Upper lobe of left lung (tissue), 6 donors: Measurements from ENCODE around the gene LYPD6B. TPM values are rescaled to one million over a fixed set of nuclear protein-coding genes. Genes with fewer than 3 reads are reported as not detected.

Source experiments
- ATAC-seq, 2 donors: fragments of 200-7000 bp; cut with Tn5 transposase; one replicate each; pipeline ENCODE4 v1.9.1; 2022; ENCODE audit warnings: mild to moderate bottlenecking in 2 of 2, moderate library complexity in 2 of 2; ENCODE audit not compliant: low FRiP score in 2 of 2
- DNase-seq, 2 donors: peaks; one replicate each; pipeline ENCODE4 v3.0.0-alpha.2; 2019 to 2020
- H3K27ac ChIP-seq, 4 donors: fragments of 200-600 bp; sonication (generic); one replicate each; pipeline ENCODE4 v1.5.1; 2016 to 2019
- H3K27me3 ChIP-seq, 4 donors: fragments of 200-600 bp; sonication (generic); one replicate each; pipeline ENCODE4 v1.5.1; 2017 to 2019
- H3K36me3 ChIP-seq, 4 donors: fragments of 200-600 bp; sonication (generic); one replicate each; pipeline ENCODE4 v1.5.1; 2016 to 2019
- H3K4me1 ChIP-seq, 4 donors: fragments of 200-600 bp; sonication (generic); one replicate each; pipeline ENCODE4 v1.5.1; 2018 to 2019
- H3K4me3 ChIP-seq, 4 donors: fragments of 200-600 bp; sonication (generic); one replicate each; pipeline ENCODE4 v1.5.1; 2017 to 2019; ENCODE audit warnings: mild to moderate bottlenecking in 2 of 4, moderate library complexity in 1 of 4
- H3K9me3 ChIP-seq, 4 donors: fragments of 200-600 bp; sonication (generic); one replicate each; pipeline ENCODE4 v1.5.1; 2018 to 2019
- EP300 ChIP-seq, 4 donors: sonication (generic); formaldehyde crosslinking; IDR thresholded peaks; one replicate each; pipeline ENCODE4 v1.5.1; 2017; ENCODE audit warnings: antibody characterized with exemption in 4 of 4, control low read depth in 2 of 4
- POLR2A ChIP-seq, 4 donors: fragments of 450-650 bp; IDR thresholded peaks; one replicate each; pipeline ENCODE4 v1.5.1; 2016 to 2017; ENCODE audit warnings: antibody characterized with exemption in 4 of 4, mild to moderate bottlenecking in 2 of 4
- POLR2AphosphoS5 ChIP-seq, 2 donors: sonication (generic); formaldehyde crosslinking; IDR thresholded peaks; one replicate each; pipeline ENCODE4 v1.5.1; 2017; ENCODE audit warnings: antibody characterized with exemption in 2 of 2
- WGBS, 2 donors: methylation state at CpG; one replicate each; pipeline ENCODE4 v1.1.5; 2017 to 2018; 5-methylcytosine and 5-hydroxymethylcytosine counted together
- total RNA-seq, 6 donors: library from RNA; depleted of rRNA in 4 of 6; stranded (reverse); fragments of >200 nt in 4 of 6; gene quantifications; one replicate each; pipeline versions ENCODE4 v1.1.0 to v1.2.1, GENCODE V29; 2016 to 2021
- TF ChIP-seq, protein P1 (sequence below), 6 experiments: fragments of 450-650 bp in 4 of 6; fragments of 200-600 bp in 2 of 6; sonication (generic) in 2 of 6; IDR thresholded peaks; one replicate each; pipeline ENCODE4 v1.5.1; 2016 to 2019; ENCODE audit warnings: antibody characterized with exemption in 6 of 6
- donor health status: DM: no; HTN: no; CAD: no; lungs with moderate emphysema.
- donor health status: DM: no; HTN: yes; CAD: no; lungs with severe emphysema.

Gene LYPD6B
- total RNA-seq, 6 donors from 2014 or later = 0.43 to 6.7 (median 1.1) TPM; not detected in 2

DNA sequence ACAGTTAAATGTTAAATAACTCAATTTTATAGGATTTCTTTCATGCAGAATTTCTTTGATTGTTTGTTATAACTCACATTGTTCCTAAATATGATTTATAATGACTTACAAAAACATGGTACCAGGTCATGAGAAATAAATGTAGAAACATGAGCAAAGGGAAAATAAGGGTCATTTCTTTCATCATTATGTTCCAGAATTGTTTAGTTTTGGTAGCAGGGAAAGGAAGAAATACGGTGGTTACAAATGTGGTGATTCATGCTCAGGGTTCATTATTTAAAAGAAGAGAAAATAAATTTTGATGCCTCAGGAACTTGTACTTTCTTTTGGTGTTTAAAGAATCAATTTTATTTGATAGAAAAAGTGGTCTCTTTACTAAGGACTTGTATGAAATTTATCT lies 4.4 kb downstream of the LYPD6B start:
- Histone ChIP-seq H3K4me1 (peaks cover 0 to 12% (median 5%) of the 10 kb centered on the region in 4 donors), H3K27me3 (peaks cover 0 to 9% (median 4%) of the 10 kb centered on the region in 4 donors), H3K4me3 (no peak overlapping the region), H3K27ac (no peak overlapping the region), H3K36me3 (no peaks in the 10 kb centered on the region), H3K9me3 (peaks cover 0 to 10% (median 1%) of the 10 kb centered on the region in 4 donors)
- WGBS, 2 donors = 41 to 47% methylated on average over 1 of the region's 1 CpG
- no peak for ATAC-seq
- DNase-seq = no peak
- TF ChIP-seq EP300 (IDR thresholded peaks at IDR 0.05) (no peak), POLR2AphosphoS5 (IDR thresholded peaks at IDR 0.05) (no peak), POLR2A (IDR thresholded peaks at IDR 0.05) (no peak)
- TF ChIP-seq, protein P1, sequence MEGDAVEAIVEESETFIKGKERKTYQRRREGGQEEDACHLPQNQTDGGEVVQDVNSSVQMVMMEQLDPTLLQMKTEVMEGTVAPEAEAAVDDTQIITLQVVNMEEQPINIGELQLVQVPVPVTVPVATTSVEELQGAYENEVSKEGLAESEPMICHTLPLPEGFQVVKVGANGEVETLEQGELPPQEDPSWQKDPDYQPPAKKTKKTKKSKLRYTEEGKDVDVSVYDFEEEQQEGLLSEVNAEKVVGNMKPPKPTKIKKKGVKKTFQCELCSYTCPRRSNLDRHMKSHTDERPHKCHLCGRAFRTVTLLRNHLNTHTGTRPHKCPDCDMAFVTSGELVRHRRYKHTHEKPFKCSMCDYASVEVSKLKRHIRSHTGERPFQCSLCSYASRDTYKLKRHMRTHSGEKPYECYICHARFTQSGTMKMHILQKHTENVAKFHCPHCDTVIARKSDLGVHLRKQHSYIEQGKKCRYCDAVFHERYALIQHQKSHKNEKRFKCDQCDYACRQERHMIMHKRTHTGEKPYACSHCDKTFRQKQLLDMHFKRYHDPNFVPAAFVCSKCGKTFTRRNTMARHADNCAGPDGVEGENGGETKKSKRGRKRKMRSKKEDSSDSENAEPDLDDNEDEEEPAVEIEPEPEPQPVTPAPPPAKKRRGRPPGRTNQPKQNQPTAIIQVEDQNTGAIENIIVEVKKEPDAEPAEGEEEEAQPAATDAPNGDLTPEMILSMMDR (IDR thresholded peaks at IDR 0.05) = no peak

DNA sequence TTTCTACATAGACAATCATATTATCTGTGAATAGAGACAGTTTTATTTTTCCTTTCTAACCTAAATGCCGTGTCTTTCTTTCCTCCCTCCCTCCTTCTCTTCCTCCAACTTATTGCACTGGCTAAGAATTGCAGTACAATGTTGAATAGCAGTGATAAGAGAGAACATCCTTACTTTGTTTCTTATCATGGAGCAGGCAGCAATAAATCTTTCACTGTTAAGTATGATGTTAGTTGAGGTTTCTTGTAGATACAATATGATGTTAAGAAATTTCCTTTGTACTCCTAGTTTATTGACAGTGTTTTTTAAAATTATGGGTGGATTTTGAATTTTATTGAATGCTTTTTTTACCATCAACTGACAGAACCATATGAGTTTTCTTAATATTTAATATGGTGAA lies 6.0 kb downstream of the LYPD6B start:
- 60 to 63% methylated on average over 1 of the region's 1 CpG for WGBS, 2 donors
- H3K4me1 ChIP-seq = no peaks in the 10 kb centered on the region
- no peak for ATAC-seq
- TF ChIP-seq POLR2AphosphoS5 (IDR thresholded peaks at IDR 0.05) = no peak
- TF ChIP-seq, protein P1 (IDR thresholded peaks at IDR 0.05) = no peak
- TF ChIP-seq EP300 (IDR thresholded peaks at IDR 0.05) = no peak
- TF ChIP-seq POLR2A (IDR thresholded peaks at IDR 0.05) = no peak
- no peaks in the 10 kb centered on the region for H3K27me3 ChIP-seq
- H3K9me3 ChIP-seq = peaks cover 0 to 10% (median 2%) of the 10 kb centered on the region in 4 donors
- H3K4me3 ChIP-seq = no peak overlapping the region
- no peak for DNase-seq
- H3K36me3 ChIP-seq = no peaks in the 10 kb centered on the region
- no peak overlapping the region for H3K27ac ChIP-seq

DNA sequence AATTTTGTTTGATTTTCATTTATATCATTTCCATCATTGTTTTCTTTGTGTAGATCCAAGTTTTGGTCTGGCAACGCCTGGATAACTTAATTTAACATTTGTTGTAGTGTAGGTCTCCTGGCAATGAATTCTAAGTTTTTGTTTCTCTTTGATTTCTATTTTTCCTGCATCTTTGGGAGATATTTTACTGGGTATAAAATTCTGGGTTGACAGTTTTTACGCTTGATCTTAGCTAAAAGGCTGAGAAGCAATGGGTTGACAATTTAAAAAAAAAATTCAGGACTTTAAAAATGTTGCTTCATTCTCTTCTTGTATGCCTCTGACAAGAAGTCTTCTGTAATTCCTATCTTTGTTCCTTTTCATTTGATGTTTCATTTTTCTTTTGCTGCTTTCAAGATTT lies 8.6 kb downstream of the LYPD6B start:
- WGBS, 2 donors = 87 to 90% methylated on average over 2 of the region's 2 CpGs
- DNase-seq (no peak), ATAC-seq (no peak)
- Histone ChIP-seq H3K4me3 (no peak overlapping the region), H3K27me3 (no peaks in the 10 kb centered on the region), H3K4me1 (no peaks in the 10 kb centered on the region), H3K27ac (no peak overlapping the region), H3K9me3 (peaks cover 0 to 10% (median 2%) of the 10 kb centered on the region in 4 donors), H3K36me3 (no peaks in the 10 kb centered on the region)
- no peak for TF ChIP-seq POLR2AphosphoS5 (IDR thresholded peaks at IDR 0.05)
- TF ChIP-seq EP300 (IDR thresholded peaks at IDR 0.05) = no peak
- TF ChIP-seq, protein P1 (IDR thresholded peaks at IDR 0.05) = no peak
- no peak for TF ChIP-seq POLR2A (IDR thresholded peaks at IDR 0.05)

DNA sequence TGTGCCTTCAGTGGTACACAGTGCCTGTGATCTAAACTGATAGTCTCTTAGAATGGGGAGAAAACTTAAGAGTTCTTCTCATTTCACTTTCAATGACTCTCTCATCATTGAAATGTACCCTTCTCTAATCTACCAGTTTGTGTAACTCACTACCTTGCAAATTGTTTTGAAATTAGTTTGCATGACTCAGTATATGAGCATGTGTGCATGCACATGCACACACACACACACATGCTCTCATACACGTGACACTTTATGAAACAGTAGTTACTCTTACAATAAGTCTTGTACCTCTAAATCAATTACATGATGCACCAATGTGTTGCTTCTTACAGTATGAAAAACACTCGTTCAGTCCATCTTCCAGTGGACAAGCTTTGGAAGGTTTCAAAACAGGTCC lies 10.6 kb downstream of the LYPD6B start:
- TF ChIP-seq POLR2AphosphoS5 (IDR thresholded peaks at IDR 0.05) (no peak), POLR2A (IDR thresholded peaks at IDR 0.05) (no peak), EP300 (IDR thresholded peaks at IDR 0.05) (no peak)
- TF ChIP-seq, protein P1 (IDR thresholded peaks at IDR 0.05) = no peak
- WGBS, 2 donors = 95 to 100% methylated on average over 2 of the region's 2 CpGs

GRCh38 chr2:149050188-149050587 lies 11.7 kb downstream of the LYPD6B start:
- no peak overlapping the region for H3K4me3 ChIP-seq
- DNase-seq = no peak
- peak in 1 of 2 donors; percentile 89 for ATAC-seq
- no peaks in the 10 kb centered on the region for H3K36me3 ChIP-seq
- H3K4me1 ChIP-seq = no peaks in the 10 kb centered on the region
- TF ChIP-seq POLR2A (IDR thresholded peaks at IDR 0.05) (no peak), POLR2AphosphoS5 (IDR thresholded peaks at IDR 0.05) (no peak), EP300 (IDR thresholded peaks at IDR 0.05) (no peak)
- TF ChIP-seq, protein P1 (IDR thresholded peaks at IDR 0.05) = no peak
- peaks cover 0 to 10% (median 2%) of the 10 kb centered on the region in 4 donors for H3K9me3 ChIP-seq
- H3K27ac ChIP-seq = no peak overlapping the region
- 66 to 72% methylated on average over 6 of the region's 6 CpGs for WGBS, 2 donors
- H3K27me3 ChIP-seq = no peaks in the 10 kb centered on the region

More for the DNA sequence above, 10.6 kb downstream of the LYPD6B start:
- H3K9me3 ChIP-seq = peaks cover 0 to 10% (median 2%) of the 10 kb centered on the region in 4 donors
- no peaks in the 10 kb centered on the region for H3K27me3 ChIP-seq
- no peak for DNase-seq
- H3K27ac ChIP-seq = no peak overlapping the region
- ATAC-seq = no peak
- no peaks in the 10 kb centered on the region for H3K36me3 ChIP-seq
- no peak overlapping the region for H3K4me3 ChIP-seq
- H3K4me1 ChIP-seq = no peaks in the 10 kb centered on the region
